ENCODE data around the gene TMEM41A. TPM values are rescaled to one million over a fixed set of nuclear protein-coding genes. Genes with fewer than 3 reads are reported as not detected.

TMEM41A gene
- total RNA-seq, 1 experiment from 2014 or later: 30.2 TPM

GRCh38 chr3:185442031-185442430 lies 56.8 kb downstream of the TMEM41A start:
- Histone ChIP-seq H3K27me3 (ENCODE audit: control insufficient read depth, insufficient read depth, low read length) (no peaks in the 10 kb centered on the region; the same call in 1 of the 2 replicates), H3K4me1 (ENCODE audit: control insufficient read depth, insufficient read depth, low read length) (no peaks in the 10 kb centered on the region), H3K27ac (ENCODE audit: low read length) (no peak overlapping the region), H3K36me3 (ENCODE audit: control insufficient read depth, insufficient read depth, low read length) (no peaks in the 10 kb centered on the region), H3K4me3 (ENCODE audit: low read depth in 2 of 2, low read length in 2 of 2) (no peak overlapping the region), H3K9me3 (ENCODE audit: control insufficient read depth, insufficient read depth, low read depth, low read length) (no peaks in the 10 kb centered on the region)
- DNase-seq (ENCODE audit: low read depth, low spot score): no peak
- in situ Hi-C loops (cut with HindIII; ENCODE audit: low pct_unique_long_range_greater_than_20kb, low sequenced_read_pairs) (no loop called here), intact Hi-C loops (cut with micrococcal nuclease; ENCODE audit: unreplicated experiment) (no loop called here)
- TF ChIP-seq TCF7L2 (IDR thresholded peaks at IDR 0.05; ENCODE audit: low read depth, low read length) (no peak), SIN3A (IDR thresholded peaks at IDR 0.05; ENCODE audit: borderline replicate concordance, insufficient read depth, low read depth, low read length) (no peak), REST (IDR thresholded peaks at IDR 0.05; ENCODE audit: insufficient read depth in 1 of 2, low read depth in 2 of 2, low read length in 1 of 2) (no peak), POLR2AphosphoS5 (IDR thresholded peaks at IDR 0.05; ENCODE audit: low read depth, low read length) (no peak)
- TF ChIP-seq, protein P1, sequence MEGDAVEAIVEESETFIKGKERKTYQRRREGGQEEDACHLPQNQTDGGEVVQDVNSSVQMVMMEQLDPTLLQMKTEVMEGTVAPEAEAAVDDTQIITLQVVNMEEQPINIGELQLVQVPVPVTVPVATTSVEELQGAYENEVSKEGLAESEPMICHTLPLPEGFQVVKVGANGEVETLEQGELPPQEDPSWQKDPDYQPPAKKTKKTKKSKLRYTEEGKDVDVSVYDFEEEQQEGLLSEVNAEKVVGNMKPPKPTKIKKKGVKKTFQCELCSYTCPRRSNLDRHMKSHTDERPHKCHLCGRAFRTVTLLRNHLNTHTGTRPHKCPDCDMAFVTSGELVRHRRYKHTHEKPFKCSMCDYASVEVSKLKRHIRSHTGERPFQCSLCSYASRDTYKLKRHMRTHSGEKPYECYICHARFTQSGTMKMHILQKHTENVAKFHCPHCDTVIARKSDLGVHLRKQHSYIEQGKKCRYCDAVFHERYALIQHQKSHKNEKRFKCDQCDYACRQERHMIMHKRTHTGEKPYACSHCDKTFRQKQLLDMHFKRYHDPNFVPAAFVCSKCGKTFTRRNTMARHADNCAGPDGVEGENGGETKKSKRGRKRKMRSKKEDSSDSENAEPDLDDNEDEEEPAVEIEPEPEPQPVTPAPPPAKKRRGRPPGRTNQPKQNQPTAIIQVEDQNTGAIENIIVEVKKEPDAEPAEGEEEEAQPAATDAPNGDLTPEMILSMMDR (IDR thresholded peaks at IDR 0.05): no peak
- ATAC-seq: no peak
- BruUV-seq (replicated peaks): no TSS peak
- CTCF ChIA-PET: no interaction called here
- POLR2A ChIA-PET: no interaction called here

DNA sequence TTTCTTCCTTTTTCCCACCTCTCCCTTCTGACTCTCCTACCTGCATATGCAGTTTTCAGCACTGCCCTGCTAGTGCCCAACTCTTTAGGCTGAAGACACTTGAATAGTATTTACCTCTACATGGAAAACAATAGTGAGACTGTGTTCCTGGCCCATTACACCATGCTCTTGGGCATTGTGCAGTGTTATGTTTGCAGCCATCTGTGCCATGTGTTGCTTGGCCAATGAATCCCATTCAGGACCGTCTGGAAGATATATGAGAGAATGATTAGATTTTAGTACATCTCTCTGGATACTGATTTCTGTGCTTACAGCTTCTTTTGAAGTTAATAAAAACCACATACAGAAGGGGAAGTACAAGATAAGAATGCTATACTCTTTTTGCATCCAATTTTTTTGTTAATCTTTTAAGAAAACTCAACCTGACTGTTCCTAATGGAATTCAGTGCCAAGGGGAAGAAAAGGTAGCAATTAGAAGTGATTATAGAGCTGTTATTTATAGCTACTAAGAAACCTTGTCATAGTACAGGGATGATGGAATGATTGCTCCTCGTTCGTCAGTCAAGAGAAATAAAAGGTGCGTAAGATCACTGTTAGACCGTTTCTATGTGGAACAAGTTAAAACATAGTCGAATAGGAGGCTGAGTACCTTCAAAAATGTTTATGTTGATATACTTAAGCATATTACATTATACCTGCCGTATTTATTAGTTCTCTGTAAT lies 58.9 kb downstream of the TMEM41A start:
- H3K27me3 ChIP-seq (ENCODE audit: control insufficient read depth, insufficient read depth, low read length): no peaks in the 10 kb centered on the region; the same call in 1 of the 2 replicates
- no peak overlapping the region for H3K4me3 ChIP-seq (ENCODE audit: low read depth in 2 of 2, low read length in 2 of 2)
- TF ChIP-seq REST (IDR thresholded peaks at IDR 0.05; ENCODE audit: insufficient read depth in 1 of 2, low read depth in 2 of 2, low read length in 1 of 2) (no peak), SIN3A (IDR thresholded peaks at IDR 0.05; ENCODE audit: borderline replicate concordance, insufficient read depth, low read depth, low read length) (no peak), TCF7L2 (IDR thresholded peaks at IDR 0.05; ENCODE audit: low read depth, low read length) (no peak), POLR2AphosphoS5 (IDR thresholded peaks at IDR 0.05; ENCODE audit: low read depth, low read length) (no peak)
- TF ChIP-seq, protein P1 (IDR thresholded peaks at IDR 0.05): no peak
- CTCF ChIA-PET: no interaction called here
- no TSS peak for BruUV-seq (replicated peaks)
- DNase-seq (ENCODE audit: low read depth, low spot score) (no peak), ATAC-seq (no peak)
- in situ Hi-C loops (cut with HindIII; ENCODE audit: low pct_unique_long_range_greater_than_20kb, low sequenced_read_pairs): no loop called here
- H3K4me1 ChIP-seq (ENCODE audit: control insufficient read depth, insufficient read depth, low read length): no peaks in the 10 kb centered on the region
- POLR2A ChIA-PET: no interaction called here
- H3K36me3 ChIP-seq (ENCODE audit: control insufficient read depth, insufficient read depth, low read length): no peaks in the 10 kb centered on the region
- H3K9me3 ChIP-seq (ENCODE audit: control insufficient read depth, insufficient read depth, low read depth, low read length): no peaks in the 10 kb centered on the region
- H3K27ac ChIP-seq (ENCODE audit: low read length): no peak overlapping the region
- intact Hi-C loops (cut with micrococcal nuclease; ENCODE audit: unreplicated experiment): no loop called here

All from Panc1 (cell line).